Measurements from ENCODE around the gene ALDOB. TPM values are rescaled to one million over a fixed set of nuclear protein-coding genes. Genes with fewer than 3 reads are reported as not detected.

The ALDOB gene
- total and polyA plus RNA-seq, 2 donors from 2014 or later = 11.0 to 4,265 TPM

GRCh38 chr9:101381118-101381517, 54.5 kb downstream of the ALDOB start:
- Histone ChIP-seq H3K4me3 (ENCODE audit: low read length in 3 of 3) (no peak overlapping the region), H3K9ac (ENCODE audit: low read length in 3 of 3) (no peak overlapping the region), H3K4me1 (ENCODE audit: control insufficient read depth in 2 of 3, insufficient read depth in 2 of 3, low read depth in 1 of 3, low read length in 3 of 3) (no peaks in the 10 kb centered on the region), H3K9me3 (ENCODE audit: control insufficient read depth in 2 of 3, insufficient read depth in 1 of 3, low read length in 3 of 3) (peaks cover 0 to 4% (median 0%) of the 10 kb centered on the region in 3 donors), H3K36me3 (ENCODE audit: control insufficient read depth in 2 of 3, insufficient read depth in 3 of 3, low read length in 3 of 3) (no peaks in the 10 kb centered on the region), H3K27ac (ENCODE audit: low read depth in 2 of 2, low read length in 2 of 2) (no peak overlapping the region), H3K27me3 (ENCODE audit: control insufficient read depth, insufficient read depth, low read length) (no peaks in the 10 kb centered on the region)
- intact Hi-C loops (cut with DNase I) = no loop called here
- TF ChIP-seq CTCF (IDR thresholded peaks at IDR 0.05; ENCODE audit: borderline replicate concordance, extremely low read depth, insufficient read depth) = no peak
- no peak for DNase-seq
- no peak for FAIRE-seq

- H3K27ac ChIP-seq (ENCODE audit: low read depth in 2 of 2, low read length in 2 of 2) = no peak overlapping the region
- no peaks in the 10 kb centered on the region for H3K27me3 ChIP-seq (ENCODE audit: control insufficient read depth, insufficient read depth, low read length)
- H3K4me3 ChIP-seq (ENCODE audit: low read length in 3 of 3) = no peak overlapping the region
- FAIRE-seq (no peak), DNase-seq (no peak)
- peaks cover 0 to 3% (median 0%) of the 10 kb centered on the region in 3 donors for H3K9me3 ChIP-seq (ENCODE audit: control insufficient read depth in 2 of 3, insufficient read depth in 1 of 3, low read length in 3 of 3)
- no peaks in the 10 kb centered on the region for H3K36me3 ChIP-seq (ENCODE audit: control insufficient read depth in 2 of 3, insufficient read depth in 3 of 3, low read length in 3 of 3)
- intact Hi-C loops (cut with DNase I) = no loop called here
- no peaks in the 10 kb centered on the region for H3K4me1 ChIP-seq (ENCODE audit: control insufficient read depth in 2 of 3, insufficient read depth in 2 of 3, low read depth in 1 of 3, low read length in 3 of 3)
- no peak for TF ChIP-seq CTCF (IDR thresholded peaks at IDR 0.05; ENCODE audit: borderline replicate concordance, extremely low read depth, insufficient read depth)
- H3K9ac ChIP-seq (ENCODE audit: low read length in 3 of 3) = no peak overlapping the region
These were observed 55.3 kb downstream of the ALDOB start for GRCh38 chr9:101380295-101380694.

- H3K9ac ChIP-seq (ENCODE audit: low read length in 3 of 3) = no peak overlapping the region
- no peak for FAIRE-seq
- intact Hi-C loops (cut with DNase I) = no loop called here
These were observed 59.3 kb downstream of the ALDOB start for GRCh38 chr9:101376111-101376848.

More at GRCh38 chr9:101376111-101376848, 59.3 kb downstream of the ALDOB start:
- TF ChIP-seq CTCF (IDR thresholded peaks at IDR 0.05; ENCODE audit: borderline replicate concordance, extremely low read depth, insufficient read depth) = no peak
- Histone ChIP-seq H3K4me1 (ENCODE audit: control insufficient read depth in 2 of 3, insufficient read depth in 2 of 3, low read depth in 1 of 3, low read length in 3 of 3) (no peaks in the 10 kb centered on the region), H3K27me3 (ENCODE audit: control insufficient read depth, insufficient read depth, low read length) (no peaks in the 10 kb centered on the region), H3K36me3 (ENCODE audit: control insufficient read depth in 2 of 3, insufficient read depth in 3 of 3, low read length in 3 of 3) (no peaks in the 10 kb centered on the region), H3K4me3 (ENCODE audit: low read length in 3 of 3) (no peak overlapping the region), H3K27ac (ENCODE audit: low read depth in 2 of 2, low read length in 2 of 2) (no peak overlapping the region), H3K9me3 (ENCODE audit: control insufficient read depth in 2 of 3, insufficient read depth in 1 of 3, low read length in 3 of 3) (no peaks in the 10 kb centered on the region)
- DNase-seq = no peak

Data from kidney (tissue), 14 donors.